ENCODE measurements around the gene UHRF2.
"Not testable (repeated sequence)": the region's sequence is repeated elsewhere in the genome, so short reads cannot be mapped to it uniquely, and the experiment has no call there.

UHRF2 gene

DNA sequence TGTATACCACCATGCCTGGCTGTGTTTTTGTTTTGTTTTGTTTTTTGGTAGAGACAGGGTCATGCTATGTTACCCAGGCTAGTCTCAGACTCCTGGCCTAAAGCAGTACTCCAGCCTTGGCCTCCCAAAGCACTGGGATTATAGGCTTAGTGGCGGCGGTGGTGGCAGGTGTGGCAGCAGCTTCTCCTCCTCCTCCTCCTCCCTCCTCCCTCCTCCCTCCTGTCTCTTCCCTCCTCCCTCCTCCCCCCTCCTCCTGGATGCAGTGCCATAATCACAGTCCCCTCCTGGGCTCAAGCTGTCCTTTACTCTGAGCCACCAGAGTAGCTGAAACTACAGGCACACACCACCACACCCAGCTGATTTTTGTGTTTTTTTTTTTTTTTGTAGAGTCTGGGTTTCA is 71.2 kb downstream of the UHRF2 start:
- DNase-seq (ENCODE audit: low read depth in 2 of 2, low spot score in 1 of 2), result no peak

DNA sequence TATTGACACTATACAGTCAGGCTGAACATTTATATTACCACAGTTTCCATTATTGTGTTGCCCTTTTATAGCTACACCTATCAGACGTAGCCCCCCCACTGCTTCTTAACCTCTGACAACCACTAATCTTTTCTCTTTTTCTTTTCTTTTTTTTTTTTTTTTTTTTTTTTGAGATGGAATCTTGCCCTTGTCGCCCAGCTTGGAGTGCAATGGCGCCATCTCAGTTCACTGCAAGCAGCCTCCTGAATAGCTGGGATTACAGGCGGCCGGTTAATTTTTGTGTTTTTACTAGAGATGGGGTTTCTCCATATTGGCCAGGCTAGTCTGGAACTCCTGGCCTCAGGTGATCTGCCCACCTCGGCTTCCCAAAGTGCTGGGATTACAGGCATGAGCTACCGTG is 75.4 kb downstream of the UHRF2 start:
- DNase-seq (ENCODE audit: low read depth in 2 of 2, low spot score in 1 of 2), result no peak

DNA sequence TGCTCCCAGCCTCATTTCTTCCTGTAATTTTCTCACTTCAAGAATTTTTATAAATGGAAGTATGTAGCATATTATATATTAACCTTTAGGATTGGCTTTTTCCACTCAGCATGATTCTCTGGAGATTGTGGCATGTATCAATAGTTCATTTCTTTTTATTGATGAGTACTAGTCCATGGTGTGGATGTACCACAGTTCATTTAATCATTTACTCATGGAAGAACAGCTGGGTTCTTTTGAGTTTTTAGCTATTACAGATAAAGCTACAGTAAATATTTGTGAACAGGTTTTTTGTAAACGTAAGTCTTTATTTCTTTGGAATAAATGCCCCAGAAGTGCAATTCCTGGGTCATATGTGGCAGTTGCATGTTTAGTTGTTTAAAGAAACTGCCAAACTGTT is 76.1 kb downstream of the UHRF2 start:
- no peak for DNase-seq (ENCODE audit: low read depth in 2 of 2, low spot score in 1 of 2)

DNA sequence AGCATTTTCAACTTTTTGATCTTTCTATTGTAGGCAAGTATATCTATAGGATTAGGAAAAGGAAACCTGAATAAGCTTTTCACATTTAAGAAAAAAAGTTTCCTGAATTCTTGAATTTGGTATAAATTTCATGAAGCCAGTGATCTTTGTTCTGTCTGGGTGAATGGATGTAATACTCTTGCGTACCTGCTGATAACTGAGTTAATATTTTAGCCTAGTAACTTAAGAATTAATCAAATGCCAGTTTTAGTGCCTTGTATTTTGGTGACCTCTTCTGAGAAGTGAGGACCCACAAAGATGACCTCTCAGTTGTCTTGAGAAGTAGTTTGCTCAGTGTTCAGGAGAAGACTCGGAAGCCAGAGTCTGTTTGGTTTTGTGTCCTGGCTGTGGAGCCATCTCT is 77.9 kb downstream of the UHRF2 start:
- no peak for DNase-seq (ENCODE audit: low read depth in 2 of 2, low spot score in 1 of 2)

DNA sequence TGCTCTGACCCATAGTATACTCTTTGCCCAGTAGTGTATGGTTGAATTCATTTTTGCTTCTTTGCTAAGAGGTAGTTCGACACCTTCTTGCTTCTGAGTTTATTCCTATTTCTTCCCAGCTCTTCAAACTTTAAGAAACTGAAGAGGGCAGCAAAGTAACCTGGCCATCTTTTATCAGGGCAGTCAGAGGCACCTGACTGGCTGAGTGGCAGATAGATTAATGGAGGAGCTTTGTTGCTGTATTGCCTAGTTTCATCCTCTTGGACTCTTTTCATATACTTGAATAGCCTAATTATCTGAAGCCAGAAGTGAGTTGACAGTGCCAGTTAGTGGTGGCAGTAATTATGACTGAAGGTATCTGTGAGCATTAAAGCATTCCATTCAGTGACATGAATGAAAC is 82.5 kb downstream of the UHRF2 start:
- no peak for DNase-seq (ENCODE audit: low read depth in 2 of 2, low spot score in 1 of 2)

DNA sequence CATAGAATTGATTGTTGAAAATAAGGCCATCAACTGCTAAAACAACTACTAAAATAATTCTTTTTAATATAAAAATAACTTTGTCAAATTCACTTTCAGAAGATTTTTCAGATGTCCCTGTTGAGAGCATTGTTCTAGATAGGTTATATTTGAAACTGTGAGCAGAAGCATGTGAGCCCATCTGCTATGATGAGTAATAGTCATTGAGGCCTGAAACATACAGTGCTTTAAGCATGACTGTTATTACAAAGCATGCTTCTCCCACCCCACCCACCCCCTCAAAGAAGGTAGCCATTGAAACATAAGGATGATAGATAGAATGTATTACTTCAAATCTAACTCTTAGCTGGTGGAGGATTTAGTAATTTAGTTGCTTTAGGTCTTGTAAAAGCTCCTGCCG is 86.0 kb downstream of the UHRF2 start:
- DNase-seq (ENCODE audit: low read depth in 2 of 2, low spot score in 1 of 2), result no peak

DNA sequence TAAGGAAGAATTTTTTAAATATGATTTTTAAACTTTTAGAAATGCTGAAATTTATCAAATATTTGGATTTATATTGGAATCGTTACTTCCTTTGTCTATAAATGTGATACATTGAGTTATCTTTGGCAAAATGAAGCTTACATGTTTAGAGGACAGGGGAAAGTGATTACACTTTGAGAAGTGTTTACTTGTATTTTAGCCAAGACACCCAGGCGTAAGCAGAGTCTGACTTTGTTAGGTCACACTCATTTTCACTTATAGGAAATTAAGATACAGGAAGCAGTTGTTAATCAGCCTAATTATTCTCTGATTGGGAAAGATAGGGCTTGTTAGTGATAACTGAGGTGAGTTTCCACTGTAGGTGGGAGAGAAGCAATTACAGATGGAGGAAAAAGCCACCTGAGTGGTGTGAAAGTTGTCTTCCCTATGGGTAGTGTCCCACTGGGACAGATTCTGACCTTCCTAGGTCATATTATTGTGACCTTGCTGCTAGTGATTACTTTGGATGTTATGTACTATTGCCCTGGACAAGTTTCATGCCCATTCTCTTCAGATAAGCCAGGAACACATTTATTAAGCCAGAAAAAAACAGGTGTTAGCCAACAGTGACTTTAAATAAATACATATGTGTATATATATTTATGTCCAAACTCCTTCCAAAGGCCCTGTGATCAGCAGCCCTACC is 88.7 kb downstream of the UHRF2 start:
- no peak for DNase-seq (ENCODE audit: low read depth in 2 of 2, low spot score in 1 of 2)

DNA sequence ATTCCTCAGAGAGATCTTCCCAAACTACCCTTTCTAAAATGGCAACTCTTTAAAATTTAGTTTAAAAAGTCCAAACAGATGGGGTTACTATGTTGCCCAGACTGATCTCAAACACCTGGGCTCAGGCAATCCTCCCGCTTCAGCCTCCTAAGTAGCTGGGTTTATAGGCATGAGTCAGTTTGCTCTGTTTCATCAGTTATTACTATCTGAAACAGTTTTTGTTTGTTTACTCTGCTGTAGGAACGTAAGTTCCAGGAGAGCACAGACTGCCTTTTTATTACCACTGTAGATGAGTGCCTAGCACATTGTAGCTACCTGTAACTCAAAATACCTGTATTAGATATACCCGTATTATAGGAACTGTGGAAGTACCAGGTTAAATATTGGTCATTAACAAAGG is 89.4 kb downstream of the UHRF2 start:
- no peak for DNase-seq (ENCODE audit: low read depth in 2 of 2, low spot score in 1 of 2)

DNA sequence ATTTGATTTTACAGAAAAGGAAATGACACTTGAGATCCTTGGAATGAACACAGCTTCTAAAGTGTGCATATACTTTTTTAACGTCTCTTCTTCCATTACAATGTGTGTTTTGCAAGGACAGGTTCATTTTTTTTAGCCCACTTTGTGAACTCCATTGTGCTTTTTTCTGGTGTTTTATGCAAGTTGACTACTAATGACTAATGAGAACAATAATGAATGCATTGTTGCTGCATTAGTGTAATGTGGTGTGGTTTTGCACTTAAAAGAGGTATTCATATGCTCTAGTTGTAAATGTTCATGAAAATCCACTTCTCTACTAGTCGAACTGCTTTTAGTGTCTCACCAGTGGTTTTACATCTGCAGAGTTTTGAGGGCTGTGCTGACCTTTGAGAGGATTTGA is 93.6 kb downstream of the UHRF2 start:
- DNase-seq (ENCODE audit: low read depth in 2 of 2, low spot score in 1 of 2), result no peak

DNA sequence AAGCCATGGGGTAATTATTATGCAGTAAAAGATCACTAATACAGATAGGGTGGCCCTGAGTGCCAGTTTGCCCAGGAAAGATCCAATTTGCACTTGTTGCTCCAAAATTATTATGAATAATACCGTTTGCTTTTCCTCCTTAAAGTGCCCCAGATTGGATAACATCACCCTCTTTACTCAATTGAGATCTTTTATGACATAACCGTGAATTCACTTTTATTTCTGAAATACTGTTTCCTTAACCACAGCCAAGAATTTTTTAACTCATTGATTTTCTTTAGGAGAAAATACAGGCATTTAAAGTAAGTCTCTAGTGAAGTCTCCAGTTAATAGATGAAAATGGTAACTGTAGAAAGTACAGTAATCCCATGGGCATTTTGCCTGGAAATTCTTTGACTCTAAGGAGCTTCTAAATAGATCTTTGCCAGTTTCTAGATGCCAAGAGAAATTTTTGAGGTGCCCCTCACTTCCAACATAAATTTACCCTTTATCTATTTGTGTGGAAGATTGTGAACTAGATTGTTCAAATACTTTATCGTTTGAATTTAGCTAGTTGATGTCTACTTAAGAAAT is 99.2 kb downstream of the UHRF2 start:
- DNase-seq (ENCODE audit: low read depth in 2 of 2, low spot score in 1 of 2), result no peak

DNA sequence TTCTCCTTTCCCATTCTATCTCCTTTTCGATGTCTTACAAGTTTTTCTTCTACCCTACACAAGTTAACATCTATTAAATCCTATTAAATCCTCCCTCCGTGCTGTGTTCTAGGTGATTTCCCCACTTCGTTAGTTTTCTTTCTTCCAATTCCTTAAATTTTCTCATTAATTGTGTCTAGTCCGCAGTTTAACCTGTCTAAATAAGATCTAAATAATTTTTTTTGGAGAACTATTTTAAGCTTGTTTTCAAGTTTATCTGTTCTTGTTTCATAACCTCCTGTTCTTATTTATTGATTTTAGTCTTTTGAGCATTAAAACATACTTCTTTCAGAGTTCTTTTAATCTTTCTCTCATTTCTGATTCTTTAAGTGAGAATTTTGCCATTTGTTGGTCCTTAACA is 109.3 kb downstream of the UHRF2 start:
- DNase-seq (ENCODE audit: low read depth in 2 of 2, low spot score in 1 of 2), result no peak

DNA sequence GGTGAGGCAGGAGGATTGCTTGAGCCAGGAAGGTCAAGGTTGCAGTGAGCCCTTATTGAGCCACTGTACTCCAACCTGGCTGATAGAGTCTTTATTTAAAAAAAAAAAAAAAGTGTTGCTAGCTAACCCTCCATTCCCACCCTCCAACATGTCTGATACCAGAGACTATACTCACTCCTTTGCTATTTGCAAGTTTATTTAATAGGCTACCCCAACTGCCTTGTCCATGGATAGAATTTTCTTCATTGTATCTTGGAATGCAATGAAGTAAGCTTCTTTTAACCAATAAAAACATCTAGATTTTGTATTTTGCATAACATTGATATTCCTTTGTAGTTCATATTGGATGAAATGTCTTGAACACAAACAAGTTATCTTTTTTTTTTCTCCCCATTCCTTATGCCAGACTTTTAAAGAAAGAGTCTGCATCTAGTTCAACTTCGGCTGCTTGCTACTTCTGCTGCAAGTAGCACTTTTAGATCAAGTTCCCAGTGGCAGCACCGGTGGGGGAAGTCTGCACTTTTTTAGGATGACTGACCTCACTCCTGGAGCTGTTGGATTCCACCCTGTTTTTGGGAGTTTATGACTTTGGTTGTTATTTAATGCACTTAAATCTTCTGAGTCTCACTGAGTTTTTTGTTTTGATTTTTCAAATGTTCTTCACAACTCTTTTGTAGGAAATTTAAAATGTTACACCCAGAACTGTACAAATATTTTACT is 112.5 kb downstream of the UHRF2 start:
- no peak for DNase-seq (ENCODE audit: low read depth in 2 of 2, low spot score in 1 of 2)

DNA sequence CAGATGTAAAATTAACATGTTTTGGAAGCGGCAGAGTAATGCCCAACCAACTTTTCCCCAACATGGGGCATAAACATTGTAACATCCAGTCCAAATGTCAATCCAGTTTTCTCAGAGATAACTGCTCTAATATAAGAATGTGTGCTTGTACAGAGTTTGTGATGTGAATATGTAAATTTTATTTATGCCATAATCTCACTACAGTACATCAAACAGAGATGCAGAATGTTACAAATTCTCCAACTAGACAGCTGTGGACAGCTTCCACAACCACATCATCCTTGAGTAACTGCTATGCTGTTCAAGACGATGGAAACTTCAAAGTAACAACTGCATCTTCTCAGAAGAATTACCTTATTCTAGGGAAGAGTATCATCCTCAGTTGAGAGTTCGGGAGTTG is 122.6 kb downstream of the UHRF2 start:
- no peak for DNase-seq (ENCODE audit: low read depth in 2 of 2, low spot score in 1 of 2)

DNA sequence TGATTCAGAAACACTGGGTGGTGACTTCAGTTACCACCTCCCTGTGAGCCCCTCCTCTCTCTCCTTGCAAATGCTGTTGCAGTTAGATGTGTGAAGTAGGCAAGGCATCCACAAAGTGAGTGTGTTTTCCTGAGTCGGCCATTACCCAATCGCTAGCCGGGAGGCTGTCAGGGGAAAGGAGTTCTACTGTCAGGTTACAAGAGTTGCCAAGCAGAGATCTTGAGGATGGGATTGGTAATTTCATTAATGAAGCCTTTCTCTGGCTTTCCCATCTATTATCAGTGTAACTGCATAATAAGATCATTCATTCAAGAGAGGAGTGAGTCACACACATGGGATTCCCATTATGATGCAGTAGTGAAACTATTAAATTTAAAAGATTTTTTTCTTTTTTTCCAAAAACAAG is 125.7 kb downstream of the UHRF2 start:
- no peak for DNase-seq (ENCODE audit: low read depth in 2 of 2, low spot score in 1 of 2)

DNA sequence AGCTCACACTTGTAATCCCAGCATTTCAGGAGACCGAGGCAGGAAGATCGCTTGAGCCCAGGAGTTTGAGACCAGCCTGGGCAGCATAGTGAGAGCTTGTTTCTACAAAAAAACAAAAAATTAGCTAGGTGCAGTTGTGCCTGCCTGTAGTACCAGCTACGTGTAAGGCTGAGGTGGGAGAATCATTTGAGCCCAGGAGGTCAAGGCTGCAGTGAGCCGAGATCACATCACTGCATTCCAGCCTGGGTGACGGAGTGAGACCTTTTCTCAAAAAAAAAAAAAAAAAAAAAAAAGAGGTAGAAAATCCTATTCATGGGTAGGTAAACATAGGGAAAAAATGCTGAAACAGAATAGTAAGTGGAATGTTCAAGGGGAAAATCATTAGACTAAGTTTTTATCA is 129.6 kb downstream of the UHRF2 start:
- DNase-seq (ENCODE audit: low read depth in 2 of 2, low spot score in 1 of 2), result not testable (repeated sequence)

DNA sequence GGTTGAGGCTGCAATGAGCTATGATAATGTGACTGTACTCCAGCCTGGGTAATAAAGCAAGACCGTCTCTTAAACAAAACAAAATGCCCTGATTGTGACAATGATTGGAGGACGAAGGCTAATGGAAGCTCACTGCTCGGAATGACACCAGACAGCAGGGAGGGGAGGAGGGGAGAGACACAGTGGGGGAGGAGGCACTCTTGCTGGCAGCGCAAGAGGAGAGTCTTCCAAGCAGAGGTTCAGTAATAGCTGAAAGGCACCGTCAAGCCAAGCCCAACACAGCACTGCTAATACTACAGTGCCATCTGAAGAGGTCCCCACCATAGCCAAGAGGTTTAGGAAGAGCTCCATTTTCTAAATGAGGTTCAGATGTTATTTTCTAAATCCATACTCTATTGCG is 130.2 kb downstream of the UHRF2 start:
- DNase-seq (ENCODE audit: low read depth in 2 of 2, low spot score in 1 of 2), result no peak

DNA sequence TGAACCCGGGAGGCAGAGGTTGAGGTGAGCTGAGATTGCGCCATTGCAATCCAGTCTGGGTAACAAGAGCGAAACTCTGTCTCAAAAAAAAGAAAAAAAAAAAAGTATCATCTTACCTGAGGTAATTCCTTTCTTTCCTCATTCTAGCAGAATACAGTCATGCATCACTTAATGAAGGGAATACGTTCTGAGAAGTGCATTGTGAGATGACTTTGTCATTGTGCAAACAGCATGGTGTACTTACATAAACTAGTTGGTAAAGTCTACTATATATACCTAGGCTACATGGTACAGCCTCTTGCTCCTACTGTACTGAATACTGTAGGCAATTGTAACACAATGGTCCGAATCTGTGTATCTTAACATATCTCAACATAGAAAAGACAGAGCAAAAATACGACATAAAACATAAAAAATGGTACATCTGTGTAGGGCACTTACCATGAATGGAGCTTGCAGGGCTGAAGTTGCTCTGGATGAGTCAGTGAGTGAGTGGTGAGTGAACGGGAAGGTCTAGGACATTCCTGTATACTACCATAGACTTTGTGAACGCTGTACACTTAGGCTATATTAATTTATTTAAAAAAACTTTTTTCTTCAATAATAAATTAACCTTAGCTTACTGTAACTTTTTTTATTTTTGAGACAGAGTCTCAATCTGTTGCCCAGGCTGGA is 132.2 kb downstream of the UHRF2 start:
- no peak for DNase-seq (ENCODE audit: low read depth in 2 of 2, low spot score in 1 of 2)

DNA sequence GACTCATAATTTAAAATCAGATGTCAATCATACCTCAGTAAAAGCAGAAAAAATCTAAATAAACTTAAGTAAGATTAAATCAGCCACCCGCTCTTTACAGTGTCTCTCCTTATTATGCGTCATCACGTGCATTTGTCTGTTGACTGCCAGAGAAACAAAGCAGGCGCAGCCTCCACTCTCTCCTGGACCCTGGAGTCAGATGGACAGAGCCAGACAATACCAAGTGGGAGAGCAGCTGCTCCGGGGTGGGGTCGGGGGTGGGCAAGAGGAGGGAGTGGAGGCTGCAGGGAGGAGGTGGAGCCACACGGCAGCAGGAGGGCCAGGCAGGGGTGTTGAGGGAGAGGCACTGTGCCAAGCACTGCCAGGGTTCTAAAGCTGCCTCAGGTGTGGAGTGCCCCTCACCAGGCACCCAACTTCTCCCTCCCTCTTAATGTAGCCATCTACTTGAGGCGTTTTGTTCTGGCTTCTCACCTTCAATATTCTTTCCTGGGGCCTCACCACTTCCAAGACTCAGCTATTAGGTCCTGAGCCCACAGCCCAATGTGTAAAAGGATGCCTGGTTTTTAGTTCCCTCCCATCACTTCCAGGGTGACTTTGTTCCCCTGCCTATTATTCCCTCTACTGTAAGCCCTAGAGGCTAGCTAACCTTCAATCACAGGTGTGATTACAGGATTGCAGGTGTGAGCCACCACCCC is 136.3 kb downstream of the UHRF2 start:
- DNase-seq (ENCODE audit: low read depth in 2 of 2, low spot score in 1 of 2), result no peak

DNA sequence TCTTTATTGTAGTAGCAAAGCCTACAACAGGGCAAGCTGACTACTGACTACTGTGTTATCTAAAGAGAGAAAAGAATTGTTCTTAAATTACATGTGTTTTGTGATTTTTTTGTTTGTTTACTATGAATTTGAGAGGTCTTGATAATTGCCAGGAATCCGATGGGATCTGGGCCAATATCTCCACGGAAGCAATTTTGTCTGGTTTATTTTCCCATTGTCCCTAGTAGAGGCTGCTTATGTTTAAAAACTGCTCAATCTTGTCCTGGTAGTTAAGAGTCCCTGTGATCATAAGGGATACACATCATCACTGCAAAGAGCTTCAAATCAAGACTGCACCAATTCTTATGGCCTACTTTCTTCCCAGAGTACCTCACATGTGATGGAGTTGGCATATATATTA is 138.1 kb downstream of the UHRF2 start:
- no peak for DNase-seq (ENCODE audit: low read depth in 2 of 2, low spot score in 1 of 2)

DNA sequence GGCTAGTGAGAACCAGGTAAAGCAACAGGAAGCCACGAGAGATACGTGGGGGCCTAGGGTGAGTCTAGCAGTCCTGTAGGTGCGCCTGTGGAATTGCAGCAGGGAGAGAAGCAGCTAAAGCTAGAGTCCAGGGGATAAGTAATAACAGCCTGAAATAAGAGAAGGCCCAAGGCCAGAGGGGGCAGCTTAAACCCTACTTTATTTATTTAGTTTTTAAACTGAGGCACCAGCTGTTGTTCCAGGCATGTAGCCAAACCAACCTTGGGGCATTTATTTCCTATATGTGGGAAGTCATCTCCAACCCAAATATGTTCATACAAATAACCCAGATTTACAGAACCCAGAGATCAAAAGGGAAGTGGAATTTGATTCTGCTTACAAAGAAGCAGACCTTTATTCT is 139.0 kb downstream of the UHRF2 start:
- DNase-seq (ENCODE audit: low read depth in 2 of 2, low spot score in 1 of 2), result no peak

DNA sequence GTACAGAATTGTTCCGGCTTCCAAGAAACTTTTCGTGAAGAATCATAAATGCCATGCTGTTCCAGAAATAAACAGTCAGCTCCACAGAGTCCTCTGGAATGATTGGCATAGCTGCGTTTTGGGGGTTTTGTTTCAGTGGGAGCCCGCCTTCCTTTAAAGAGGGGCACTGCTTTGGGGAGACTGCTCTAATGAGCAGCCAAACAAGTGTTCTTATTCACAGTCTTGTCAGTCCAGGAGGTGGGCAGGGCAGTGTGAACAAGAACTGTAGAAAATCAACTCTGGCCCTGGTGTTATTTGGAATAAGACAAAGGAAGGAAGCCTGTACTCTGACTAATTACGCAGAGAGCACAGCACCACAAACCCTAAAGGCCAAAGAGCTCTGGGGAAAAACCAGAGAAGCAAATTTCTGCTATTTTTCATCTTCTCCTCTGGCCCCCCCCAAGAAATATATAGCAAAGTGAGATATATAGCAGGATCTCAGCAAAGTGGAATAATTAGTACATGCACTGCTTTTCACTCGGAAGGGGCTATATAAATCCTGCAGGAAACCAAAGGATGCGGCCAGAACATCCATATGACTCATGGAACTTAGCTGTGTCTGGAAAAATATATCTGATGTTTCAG is 139.6 kb downstream of the UHRF2 start:
- no peak for DNase-seq (ENCODE audit: low read depth in 2 of 2, low spot score in 1 of 2)
